Measurements from ENCODE around the gene C17orf113.
A peak's percentile ranks its signal among the peaks of the same experiment; 100 is the strongest.

Gene C17orf113

GRCh38 chr17:42050393-42051012 is at the start of gene C17orf113:
C17orf113 (minus strand) TSS chr17:42050601; CDS start chr17:42043376, 7,225 bp downstream.
- no peak for DNase-seq (ENCODE audit: low read depth in 2 of 2)

GRCh38 chr17:42098730-42099399 is 48.5 kb upstream of the C17orf113 start:
- no peak for DNase-seq (ENCODE audit: low read depth in 2 of 2)

DNA sequence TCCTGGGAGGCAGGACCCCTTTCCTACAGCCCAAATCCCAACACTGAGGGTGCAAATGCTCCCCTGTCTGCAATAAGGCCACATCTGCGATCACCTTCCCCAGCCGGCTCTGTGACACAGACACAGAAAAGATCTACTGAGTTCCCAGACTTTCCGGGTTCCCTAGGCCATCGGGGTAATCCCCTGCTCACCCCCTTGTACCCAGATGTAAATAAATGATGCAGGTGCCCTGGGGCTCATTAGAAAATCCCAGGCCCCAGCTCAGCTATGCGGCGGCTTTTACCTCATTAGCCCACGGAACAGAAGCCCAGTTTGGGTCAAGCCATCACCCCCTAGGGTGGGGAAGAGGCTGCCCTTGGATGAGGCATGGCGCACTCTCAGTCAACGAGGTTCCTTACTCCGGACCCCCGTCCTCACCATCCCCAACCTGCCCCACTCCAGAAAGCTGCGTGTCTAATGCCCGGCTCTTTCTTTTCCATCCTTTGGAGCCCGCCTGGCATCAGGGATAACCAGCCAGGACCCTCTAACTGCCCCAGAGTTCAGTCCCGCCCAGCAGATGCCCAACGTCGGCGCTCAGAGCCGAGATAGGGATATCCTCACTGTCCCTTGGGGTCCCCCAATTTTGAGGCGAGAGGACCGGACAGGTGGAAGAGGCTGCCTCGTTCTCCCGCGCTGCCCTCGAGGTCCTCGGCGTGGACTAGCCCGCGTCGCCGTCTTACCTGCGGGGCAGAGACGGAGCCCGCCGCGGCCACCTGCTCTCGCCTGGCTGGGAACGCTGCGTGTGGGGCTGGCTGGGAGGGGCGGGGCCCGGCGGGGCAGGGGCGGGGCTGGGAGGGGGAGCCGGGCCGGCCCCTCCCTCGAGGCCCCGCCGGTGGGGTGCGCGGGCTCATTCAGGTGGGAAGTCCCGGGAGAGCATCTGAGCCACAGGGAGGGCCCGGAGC is 47.6 kb upstream of the C17orf113 start, which contains the start of gene ZNF385C:
TSS of gene ZNF385C (minus strand) at position 783 of the 941 bp plus-strand sequence. CDS start 35,417 bp downstream, outside the sequence.
- DNase-seq (ENCODE audit: low read depth in 2 of 2) = peak in 1 of 2 donors; percentile 53

GRCh38 chr17:42096360-42097111 is 46.1 kb upstream of the C17orf113 start:
- no peak for DNase-seq (ENCODE audit: low read depth in 2 of 2)

DNA sequence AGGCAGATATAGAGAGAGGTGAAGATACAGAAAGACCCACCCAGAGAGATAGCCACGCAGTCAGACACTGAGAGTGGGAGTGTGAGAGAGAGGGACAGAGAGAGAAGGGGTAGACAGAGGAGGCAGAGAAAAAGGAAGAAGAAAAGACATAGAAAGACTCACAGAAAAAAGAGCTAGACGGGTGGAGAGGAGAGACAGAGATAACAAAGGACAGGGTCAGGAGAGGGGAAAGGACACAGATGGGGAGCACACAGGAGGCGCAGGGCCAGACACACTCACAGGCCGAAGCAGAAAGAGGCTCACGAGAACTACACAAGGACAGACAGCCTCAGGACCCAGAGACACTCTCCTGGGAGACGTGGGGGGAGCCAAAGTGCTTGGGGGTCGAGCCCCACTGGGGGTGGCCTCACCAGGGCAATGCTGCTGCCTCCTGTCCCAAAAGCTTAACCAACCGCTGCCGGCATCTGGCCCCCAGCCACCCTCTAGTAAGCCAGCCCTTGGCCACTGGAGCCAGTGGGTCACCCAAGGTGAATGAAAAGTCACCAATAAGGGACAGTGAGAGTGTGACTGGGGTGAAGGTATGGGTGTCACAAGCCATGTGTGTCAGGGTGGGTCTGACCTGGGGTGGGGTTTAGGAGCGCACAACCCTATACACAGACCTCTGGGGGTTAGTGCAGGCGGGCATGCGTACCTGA is 44.1 kb upstream of the C17orf113 start:
- DNase-seq (ENCODE audit: low read depth in 2 of 2) = no peak

GRCh38 chr17:42092939-42093338 is 42.5 kb upstream of the C17orf113 start:
- no peak for DNase-seq (ENCODE audit: low read depth in 2 of 2)

- DNase-seq (ENCODE audit: low read depth in 2 of 2) = no peak
Measured at GRCh38 chr17:42090964-42091790, 40.8 kb upstream of the C17orf113 start.

DNA sequence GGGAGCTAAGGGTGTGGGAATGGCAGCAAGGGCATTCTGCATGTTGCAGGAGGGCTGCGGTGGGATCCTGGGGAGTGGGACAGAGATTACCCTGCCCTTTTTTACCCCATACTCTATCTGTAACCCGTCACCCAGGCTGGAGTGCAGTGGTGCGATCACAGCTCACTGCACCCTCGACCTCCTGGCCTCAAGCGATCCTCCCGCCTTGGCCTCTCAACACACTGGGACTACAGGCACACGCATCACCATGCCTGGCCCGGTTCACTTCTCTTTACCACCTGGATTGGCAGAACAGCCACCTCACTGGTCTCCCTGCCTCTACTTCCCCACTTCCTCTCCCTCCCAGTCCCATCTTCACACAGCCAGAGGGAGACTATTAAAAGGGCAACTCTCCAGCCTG is 38.3 kb upstream of the C17orf113 start:
- no peak for DNase-seq (ENCODE audit: low read depth in 2 of 2)

- no peak for DNase-seq (ENCODE audit: low read depth in 2 of 2)
Measured at GRCh38 chr17:42087736-42088705, 37.6 kb upstream of the C17orf113 start.

GRCh38 chr17:42087042-42087701 is 36.8 kb upstream of the C17orf113 start:
- DNase-seq (ENCODE audit: low read depth in 2 of 2) = no peak

- no peak for DNase-seq (ENCODE audit: low read depth in 2 of 2)
Measured at GRCh38 chr17:42081516-42082129, 31.2 kb upstream of the C17orf113 start.

DNA sequence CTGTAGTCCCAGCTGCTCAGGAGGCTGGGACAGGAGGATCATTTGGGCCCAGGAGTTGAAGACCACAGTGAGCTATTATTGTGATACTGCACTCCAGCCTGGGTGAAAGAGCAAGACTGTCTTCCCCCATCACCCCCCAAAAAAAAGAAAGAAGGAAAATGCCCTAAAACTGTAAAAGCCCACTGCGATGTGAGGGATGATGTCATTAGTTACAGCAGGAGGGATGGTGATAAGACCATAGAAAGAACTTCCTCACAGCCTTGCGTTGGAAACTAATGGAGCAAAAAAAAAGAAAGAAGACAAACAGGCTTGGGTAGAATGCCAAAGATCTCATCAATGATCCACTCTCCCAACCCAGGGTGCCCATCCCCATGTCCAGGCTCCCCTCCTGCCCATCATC is 29.1 kb upstream of the C17orf113 start:
- no peak for DNase-seq (ENCODE audit: low read depth in 2 of 2)

DNA sequence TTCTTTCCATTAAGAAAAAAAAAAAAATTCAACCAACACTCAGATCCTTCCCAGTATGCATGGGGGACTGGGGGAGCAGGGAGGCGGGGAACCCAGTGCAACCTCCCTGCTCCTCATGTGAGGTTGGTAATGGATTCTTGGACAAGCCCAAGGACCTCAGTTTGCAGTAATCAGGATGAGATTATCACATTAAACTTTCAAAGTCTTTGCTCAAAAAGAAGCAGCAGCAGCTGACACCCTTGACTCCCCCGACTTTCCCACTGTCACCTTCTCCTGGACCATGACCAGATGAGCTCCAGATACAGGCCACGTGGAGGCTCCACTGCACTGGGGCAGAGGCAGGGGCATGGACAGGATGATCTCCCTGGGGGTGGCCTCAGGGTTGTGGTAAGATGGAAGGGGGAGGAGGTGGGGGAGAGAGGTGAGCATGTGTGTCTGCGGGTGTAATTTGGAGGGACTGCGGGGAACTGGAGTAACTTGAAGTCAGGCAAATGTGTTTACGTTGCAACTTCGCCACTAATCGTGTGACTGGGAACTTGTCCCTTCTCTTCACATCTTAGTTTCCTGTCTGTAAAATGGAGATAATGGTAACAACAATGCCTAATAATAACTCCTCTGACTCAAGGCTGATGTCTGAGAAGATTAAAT is 28.1 kb upstream of the C17orf113 start:
- no peak for DNase-seq (ENCODE audit: low read depth in 2 of 2)

DNA sequence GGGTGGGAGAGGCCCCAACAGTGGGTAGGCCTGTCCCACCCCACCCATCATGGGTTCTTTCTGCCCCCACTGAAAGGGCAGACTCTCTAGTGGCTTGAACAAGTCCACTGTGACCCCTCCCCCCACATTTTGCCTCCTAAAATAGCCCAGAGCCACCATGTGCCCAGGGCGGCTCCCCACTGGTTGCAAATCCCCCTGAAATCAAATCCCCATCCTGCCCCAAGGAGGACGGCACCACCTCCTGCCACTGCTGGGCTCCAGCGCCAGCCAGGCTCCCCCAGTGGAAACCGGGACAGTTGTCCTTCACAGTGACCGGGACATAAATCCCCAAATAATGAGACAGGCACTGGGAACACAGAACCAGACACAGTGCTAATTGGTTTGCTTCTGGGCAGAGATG is 27.4 kb upstream of the C17orf113 start:
- no peak for DNase-seq (ENCODE audit: low read depth in 2 of 2)

GRCh38 chr17:42076797-42077559 is 26.6 kb upstream of the C17orf113 start:
- DNase-seq (ENCODE audit: low read depth in 2 of 2) = no peak

DNA sequence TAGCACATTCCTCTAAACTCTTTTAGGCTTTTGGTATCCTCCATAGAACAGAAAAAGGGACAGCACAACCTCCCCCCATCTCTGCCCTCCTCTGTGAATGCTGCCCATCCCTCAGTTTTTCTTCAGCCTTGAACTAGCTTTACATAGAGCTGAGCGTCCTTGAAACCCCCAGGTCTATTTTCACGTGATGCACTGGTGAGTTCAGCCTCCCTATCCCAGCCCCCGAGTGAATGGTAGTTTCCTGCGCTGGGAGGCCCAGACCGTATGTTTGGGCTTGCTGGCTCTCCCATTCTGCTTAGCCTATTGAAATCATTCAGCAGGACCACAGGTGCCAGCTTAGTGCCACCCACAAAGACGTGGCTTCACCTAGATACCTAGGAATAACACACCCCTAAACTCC is 25.4 kb upstream of the C17orf113 start:
- DNase-seq (ENCODE audit: low read depth in 2 of 2) = no peak

All from stimulated activated CD4-positive, alpha-beta T cell treated with anti-CD3 and anti-CD28 coated beads, Interleukin-1b, Interleukin-23, amount 100 ng/mL, for 1 hour (primary cell).